LHCN-M2 (cell line): Measurements from ENCODE around the gene CCDC24. TPM values are rescaled to one million over a fixed set of nuclear protein-coding genes. Genes with fewer than 3 reads are reported as not detected.

ENCODE experiments used
- DNase-seq: peaks from one replicate; pipeline ENCODE4 v3.0.0-alpha.2; 2012; ENCODE audit warnings: low read depth
- total RNA-seq: library from RNA; depleted of rRNA; stranded (reverse); fragments of >200 nt; gene quantifications from 2 replicates; pipeline ENCODE4 v1.2.3, GENCODE V29; 2014

CCDC24 gene
- total RNA-seq, 1 experiment from 2014 or later, result 5.2 TPM

- no peak for DNase-seq
Observed at GRCh38 chr1:43963006-43963405, 28.4 kb upstream of the CCDC24 start.

DNA sequence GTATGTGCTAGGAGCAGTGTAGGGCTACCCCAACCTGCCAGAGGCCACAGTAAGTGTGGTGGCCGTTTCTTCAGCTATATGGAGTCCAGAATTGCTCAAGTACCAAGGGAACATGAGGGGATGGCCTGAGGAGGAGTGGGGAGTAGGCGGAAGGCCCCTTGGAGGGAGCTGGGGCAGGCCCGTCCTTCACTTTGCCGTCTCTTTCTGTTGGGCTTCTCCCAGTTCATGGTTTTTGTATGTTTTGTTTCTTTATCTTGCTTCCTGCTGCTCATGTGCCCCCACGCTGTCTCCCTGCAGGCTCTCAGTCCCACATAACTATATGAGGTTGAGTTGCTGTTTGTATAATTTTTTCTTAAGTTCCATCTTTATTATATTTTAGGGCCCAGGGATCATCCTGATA lies 27.5 kb upstream of the CCDC24 start:
- DNase-seq, result no peak

- no peak for DNase-seq
Observed at GRCh38 chr1:43965316-43965715, 26.1 kb upstream of the CCDC24 start.

DNA sequence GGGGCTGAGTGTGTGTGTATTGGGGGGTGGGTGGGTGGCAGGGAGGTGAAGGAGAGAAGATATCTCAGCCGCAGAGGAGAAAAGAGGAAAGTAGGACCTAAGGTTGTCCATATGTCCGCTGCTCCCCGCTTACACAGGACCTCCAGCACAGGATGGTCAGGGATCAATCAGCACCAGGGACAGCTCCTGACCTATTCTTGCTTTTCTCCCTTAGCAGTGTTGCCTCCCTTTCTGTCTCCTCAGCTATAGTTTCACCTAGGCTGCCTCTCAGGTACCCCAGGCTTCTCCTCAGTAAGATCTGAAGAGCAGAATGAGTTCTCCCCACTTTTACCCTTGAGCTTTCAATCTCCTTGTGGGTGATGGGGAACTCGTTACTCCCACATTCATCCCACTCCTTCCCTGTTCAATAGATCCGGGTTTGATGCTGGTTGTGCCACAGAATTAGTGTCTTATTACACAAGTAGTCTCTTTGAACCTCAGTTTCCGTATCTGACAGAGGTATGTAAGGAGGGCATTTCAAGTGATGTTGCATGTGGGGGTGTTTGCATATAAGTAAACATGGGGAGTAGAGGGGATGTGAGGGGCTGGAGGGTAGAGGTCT lies 23.0 kb upstream of the CCDC24 start:
- DNase-seq, result no peak

- DNase-seq, result no peak
Observed at GRCh38 chr1:43969416-43969745, 22.0 kb upstream of the CCDC24 start.

DNA sequence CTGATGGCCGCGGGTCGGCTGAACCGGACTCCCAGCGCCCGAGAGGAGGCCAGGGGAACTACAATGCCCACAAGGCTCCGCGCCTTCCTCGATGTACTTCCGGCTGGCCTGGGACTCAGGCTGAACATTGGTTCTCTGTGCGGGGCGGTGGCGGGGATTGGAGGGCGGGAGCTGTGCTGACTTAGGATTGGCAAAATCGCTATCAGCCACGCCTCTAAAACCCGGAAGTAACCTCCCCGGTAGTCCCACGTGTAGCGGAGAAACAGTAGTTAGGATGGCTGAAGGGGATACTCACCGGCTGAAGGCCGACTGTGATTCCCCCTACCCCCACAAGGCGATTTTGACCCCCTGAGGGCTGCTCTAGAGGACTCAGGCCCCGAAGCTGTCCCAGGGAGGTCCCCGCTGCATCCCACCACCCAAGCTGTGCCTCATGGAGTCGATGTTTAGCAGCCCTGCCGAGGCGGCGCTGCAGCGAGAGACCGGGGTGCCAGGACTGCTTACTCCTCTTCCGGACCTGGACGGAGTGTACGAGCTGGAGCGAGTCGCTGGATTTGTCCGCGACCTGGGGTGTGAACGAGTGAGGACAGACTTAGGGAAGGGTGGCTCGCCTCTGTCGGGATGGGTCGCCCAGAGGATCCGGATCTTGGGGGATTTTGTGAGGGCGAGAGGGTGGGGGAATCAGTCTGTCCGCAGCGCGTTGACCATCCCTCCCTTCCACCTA lies 21.5 kb upstream of the CCDC24 start, which contains the start of gene DPH2:
DPH2 (plus strand) TSS at position 265 of the 721 bp plus-strand sequence; CDS start at position 431, 166 bp downstream.
- peak; percentile 94 for DNase-seq

- DNase-seq, result no peak
Observed at GRCh38 chr1:43970502-43970901, 20.9 kb upstream of the CCDC24 start.

GRCh38 chr1:43970911-43971310 lies 20.5 kb upstream of the CCDC24 start:
- no peak for DNase-seq

DNA sequence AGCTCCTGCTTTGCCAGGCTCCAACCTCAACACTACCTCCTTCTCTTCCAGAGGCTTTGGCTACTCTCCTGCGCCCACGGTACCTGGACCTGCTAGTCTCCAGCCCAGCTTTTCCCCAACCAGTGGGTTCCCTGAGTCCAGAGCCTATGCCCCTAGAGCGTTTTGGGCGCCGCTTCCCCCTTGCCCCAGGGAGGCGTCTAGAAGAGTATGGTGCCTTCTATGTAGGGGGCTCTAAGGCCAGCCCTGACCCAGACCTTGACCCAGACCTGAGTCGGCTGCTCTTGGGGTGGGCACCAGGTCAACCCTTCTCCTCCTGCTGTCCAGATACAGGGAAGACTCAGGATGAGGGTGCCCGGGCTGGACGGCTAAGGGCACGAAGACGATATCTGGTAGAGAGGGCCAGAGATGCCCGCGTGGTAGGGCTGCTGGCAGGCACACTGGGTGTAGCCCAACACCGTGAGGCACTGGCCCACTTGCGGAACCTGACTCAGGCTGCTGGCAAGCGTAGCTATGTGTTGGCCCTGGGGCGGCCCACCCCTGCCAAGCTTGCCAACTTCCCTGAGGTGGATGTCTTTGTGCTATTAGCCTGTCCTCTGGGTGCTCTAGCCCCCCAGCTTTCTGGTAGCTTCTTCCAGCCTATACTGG lies 19.9 kb upstream of the CCDC24 start:
- no peak for DNase-seq

DNA sequence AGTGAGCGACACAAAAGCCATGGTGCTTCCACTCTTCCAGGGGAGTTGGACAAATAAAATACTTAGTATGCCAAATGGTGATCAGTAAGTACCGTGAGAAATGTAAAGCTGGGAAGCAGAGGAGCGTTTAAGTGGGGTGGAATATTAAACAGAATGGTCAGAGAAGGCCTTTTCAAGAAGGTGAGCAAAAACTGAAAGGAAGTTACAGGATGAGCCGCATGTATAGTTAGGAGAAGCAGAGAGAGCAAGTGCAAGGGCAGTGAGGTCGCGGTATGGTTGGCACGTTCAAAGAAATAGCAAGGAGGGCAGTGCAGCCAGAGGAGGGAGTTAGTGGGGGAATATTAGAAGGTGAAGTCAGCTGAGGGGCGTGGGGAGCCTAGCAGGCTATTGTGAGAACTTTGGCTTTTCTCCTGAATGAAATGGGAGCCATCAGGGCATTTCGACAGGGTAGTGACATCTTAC lies 17.4 kb upstream of the CCDC24 start:
- DNase-seq, result no peak

GRCh38 chr1:43974443-43975248 lies 16.8 kb upstream of the CCDC24 start, which contains the start of gene ATP6V0B:
TSS of gene ATP6V0B (plus strand) at chr1:43974960. CDS start at chr1:43975041, 81 bp downstream.
- DNase-seq, result peak; percentile 92

DNA sequence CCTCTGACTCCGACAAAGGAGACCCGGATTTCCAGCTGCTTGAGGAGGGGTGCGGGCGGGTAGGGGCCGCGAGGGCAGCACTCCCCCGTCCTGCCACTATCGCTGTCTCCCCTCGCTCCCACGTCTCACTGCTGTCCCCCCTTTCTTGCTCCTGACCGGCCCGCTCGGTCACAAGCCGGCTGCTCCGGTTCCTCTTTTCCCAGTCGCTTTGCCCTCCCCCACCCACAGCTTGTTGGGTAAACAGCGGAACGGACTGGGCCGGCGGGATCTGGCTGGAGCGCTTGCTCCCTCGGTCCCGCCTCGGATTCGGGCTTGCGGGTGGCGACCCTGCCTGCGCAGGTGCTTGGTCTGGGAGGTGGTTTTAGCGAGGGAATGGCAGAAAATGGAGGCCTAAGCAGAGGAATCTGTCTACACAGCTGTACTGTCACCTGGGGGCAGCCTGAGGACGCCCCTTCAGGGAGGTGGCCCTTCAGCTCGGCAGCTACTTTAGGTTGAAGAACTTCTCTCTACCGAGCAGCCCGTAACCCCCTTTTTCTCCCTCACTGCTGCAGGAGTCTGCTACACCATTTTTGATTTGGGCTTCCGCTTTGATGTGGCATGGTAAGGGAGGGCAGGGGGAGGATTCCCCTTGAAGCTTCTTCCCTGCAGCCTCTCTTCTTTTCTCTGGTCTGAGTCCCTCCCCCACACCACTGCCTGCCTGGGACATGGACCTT lies 16.0 kb upstream of the CCDC24 start:
- no peak for DNase-seq

DNA sequence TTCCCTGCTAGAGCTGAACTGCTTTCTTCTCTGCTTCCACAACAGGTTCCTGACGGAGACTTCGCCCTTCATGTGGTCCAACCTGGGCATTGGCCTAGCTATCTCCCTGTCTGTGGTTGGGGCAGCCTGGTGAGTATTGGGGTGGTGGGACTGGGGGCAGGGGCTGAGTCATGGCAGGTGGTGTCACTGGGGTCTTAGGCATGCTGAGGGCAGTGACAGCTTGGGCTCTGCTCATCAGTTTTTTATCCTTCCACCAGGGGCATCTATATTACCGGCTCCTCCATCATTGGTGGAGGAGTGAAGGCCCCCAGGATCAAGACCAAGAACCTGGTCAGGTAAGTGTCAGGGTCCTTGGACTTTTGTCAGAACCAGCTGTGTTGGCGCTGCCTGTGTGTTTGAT lies 15.4 kb upstream of the CCDC24 start:
- DNase-seq, result no peak

DNA sequence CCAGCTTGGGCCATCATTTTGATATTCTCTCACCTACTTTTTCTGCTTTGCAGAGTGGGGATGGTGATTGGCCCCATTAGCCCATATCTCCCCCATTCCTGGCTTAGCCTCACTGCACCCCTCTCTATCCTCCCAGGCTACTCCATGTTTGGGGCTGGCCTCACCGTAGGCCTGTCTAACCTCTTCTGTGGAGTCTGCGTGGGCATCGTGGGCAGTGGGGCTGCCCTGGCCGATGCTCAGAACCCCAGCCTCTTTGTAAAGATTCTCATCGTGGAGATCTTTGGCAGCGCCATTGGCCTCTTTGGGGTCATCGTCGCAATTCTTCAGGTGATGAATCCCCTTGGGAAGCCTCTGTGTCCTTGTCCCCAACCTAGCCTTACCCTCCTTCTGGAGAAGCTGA lies 14.5 kb upstream of the CCDC24 start:
- DNase-seq, result no peak

GRCh38 chr1:43977376-43978263 lies 13.8 kb upstream of the CCDC24 start:
- DNase-seq, result no peak

DNA sequence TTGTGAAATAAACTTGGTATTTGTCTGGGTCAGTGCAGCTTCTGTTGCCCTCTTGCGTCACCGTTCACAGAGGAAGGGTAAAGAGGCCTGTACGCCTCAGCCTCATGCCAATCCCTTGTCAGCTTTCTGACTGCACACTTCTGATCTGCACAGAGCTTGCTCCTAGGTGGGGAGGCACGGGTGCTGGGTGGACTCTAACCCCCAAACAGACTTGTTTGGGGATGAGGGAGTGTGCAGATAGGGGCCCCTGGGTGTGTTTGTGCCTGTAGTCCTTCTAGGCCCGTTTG lies 13.2 kb upstream of the CCDC24 start:
- DNase-seq, result no peak

DNA sequence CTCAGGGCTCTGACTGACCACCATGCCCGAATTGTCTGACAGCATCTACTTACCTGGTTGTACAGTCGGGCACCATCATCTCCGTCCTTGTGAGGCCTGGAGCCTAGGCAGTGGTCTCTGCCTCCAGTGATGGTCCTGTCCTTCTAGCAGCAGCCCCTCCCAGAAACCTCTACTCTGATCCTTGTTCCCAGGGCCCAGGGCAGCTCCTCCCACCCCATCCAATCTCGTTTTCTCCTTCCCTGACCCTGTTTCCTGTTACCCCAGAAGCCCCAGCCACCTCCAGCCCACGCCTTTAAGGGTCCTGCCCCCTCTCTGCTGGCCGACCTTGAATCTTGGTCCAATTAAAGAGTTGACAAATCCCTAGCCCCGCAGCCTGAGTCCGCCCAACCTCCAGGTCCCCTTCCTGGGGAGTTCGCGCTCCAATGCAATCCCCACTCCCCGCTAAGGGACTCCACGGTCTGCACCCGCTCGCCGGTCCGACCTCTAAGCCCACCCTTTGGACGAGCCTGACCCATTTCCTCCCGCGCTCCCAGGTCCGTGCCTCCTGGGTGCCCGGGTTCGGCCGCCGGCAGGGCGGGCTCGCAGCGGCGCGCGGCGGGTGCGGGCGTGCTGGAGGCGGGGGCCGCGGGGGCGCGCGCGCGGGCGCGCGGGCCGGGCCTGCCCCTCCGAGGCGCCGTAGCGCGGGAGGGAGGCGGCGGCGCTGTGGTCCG lies 12.7 kb upstream of the CCDC24 start, which contains the start of gene B4GALT2:
B4GALT2 (plus strand) TSS at position 660 of the 710 bp plus-strand sequence. CDS start 1,951 bp downstream, outside the sequence.
- DNase-seq, result no peak

GRCh38 chr1:43979261-43979527 lies 12.2 kb upstream of the CCDC24 start:
- no peak for DNase-seq

DNA sequence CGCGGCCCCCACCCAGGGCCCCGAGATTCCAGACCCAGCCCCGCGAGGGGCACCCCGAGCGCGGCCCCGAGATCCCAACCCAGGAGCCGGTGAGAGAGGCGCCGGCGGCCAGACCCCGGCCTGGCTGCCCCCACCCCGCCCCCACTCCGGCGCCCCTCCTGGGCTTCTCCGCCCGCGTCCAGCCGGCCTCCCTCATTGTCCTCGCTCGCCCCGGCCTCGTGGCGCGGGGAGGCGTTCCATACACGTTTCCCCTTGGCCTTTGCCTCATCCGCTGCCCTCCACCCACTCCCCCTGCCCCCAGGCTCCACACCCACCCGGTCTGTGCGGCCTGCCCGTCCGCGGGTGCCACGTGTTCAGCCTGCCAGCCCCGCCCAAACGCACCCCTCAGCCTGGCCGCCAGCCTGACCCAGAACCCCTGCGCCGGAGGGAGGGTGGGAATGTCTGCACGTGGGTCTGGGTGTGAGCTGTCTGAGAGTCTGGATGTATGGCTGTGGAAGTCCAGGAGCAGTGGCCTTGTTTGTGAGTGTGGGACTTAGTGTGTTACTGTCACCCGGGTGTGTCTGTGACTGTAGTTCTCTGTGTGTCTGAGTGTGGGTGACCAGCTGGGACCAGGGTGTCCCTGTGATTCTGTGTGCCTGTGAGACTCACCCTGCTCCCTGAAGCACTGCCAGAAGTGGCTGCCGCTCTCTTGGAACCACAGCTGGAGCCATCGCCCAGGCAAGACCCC lies 11.7 kb upstream of the CCDC24 start:
- DNase-seq, result peak; percentile 64
